ENCODE results near the gene APOL6. TPM values are rescaled to one million over a fixed set of nuclear protein-coding genes. Genes with fewer than 3 reads are reported as not detected.

APOL6 gene
- total and polyA plus RNA-seq, 2 of the 4 experiments (the other 2 are of a cell fraction), result 1.2 to 7.2 TPM

DNA sequence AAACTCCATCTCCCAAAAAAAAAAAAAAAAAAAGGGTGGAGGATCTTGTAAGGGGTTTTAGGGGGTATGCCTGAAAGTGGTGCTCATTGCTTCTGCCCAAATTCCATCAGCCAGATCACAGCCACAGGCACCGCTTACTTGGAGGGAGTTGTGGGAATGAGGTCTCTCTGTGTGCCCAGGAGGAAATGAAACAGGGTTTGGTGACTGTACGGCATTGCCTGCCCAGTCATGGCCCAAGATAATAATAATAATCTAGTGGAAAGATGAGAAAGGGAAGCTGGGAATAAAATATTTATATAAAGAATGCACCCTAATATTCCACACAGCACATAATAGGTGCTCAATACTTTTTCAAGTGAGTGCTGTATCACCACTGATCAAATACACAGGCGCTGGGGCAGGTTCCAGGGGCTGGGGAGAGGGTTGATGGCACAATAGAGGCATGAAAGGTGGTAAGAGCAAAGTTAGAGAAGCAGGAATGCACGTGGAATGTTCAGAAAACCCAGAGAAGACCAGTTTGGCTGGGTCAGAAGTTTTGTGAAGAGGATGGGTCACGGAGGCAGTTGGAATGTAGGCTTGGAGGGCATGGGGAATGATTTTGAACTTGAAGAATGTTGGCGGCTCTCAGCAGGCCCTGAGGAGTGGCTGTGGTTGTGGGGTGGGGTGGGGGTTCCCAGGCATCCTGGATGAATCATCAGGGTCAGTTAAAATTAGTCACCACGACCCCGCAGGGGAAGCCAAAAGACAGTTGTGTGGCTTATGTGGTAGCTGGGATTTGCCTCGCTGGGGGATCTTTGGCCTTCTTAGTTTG is 18.6 kb upstream of the APOL6 start (continued):
- TF ChIP-seq, protein P1, sequence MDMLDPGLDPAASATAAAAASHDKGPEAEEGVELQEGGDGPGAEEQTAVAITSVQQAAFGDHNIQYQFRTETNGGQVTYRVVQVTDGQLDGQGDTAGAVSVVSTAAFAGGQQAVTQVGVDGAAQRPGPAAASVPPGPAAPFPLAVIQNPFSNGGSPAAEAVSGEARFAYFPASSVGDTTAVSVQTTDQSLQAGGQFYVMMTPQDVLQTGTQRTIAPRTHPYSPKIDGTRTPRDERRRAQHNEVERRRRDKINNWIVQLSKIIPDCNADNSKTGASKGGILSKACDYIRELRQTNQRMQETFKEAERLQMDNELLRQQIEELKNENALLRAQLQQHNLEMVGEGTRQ (IDR thresholded peaks at IDR 0.05; ENCODE audit: low read depth, low read length), result no peak

DNA sequence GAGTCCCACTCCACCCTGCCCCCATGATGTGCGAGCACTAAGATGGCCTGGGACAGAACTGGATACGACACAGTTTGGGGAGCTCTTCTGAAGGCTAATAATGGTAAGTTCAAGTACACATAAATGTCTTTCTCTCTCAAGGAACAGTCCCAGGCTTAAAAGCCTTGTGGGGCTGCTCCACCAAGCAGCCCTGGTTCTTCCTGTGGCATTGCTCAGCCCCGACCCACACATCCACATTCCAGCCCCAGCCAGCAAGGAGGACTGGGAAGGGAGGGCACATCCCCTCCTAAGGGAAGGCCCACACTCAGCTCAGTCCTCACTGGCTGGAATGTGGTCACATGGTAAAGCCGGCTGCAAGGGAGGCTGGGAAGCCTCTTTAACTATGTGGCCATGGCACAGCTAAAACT is 17.9 kb upstream of the APOL6 start:
- dilution Hi-C loops (cut with HindIII; ENCODE audit: low sequenced_read_pairs, unreplicated experiment) (no loop called here), intact Hi-C loops (cut with micrococcal nuclease) (no loop called here), in situ Hi-C loops (cut with MboI; ENCODE audit: low sequenced_read_pairs) (loop anchor here (10.0 kb wide), 1 partner anchor 204 kb away; no protein-coding TSS in a partner anchor)
- TF ChIP-seq RCOR1 (IDR thresholded peaks at IDR 0.05; ENCODE audit: insufficient replicate concordance, low read length) (no peak), RAD21 (IDR thresholded peaks at IDR 0.05; ENCODE audit: low read length) (0 out of 2 replicates have a peak, but pooled peaks have one; percentile 11), MAZ (IDR thresholded peaks at IDR 0.05; ENCODE audit: borderline replicate concordance, low read depth, low read length) (peak; percentile 70; the same call in 1 of the 2 replicates)
- TF ChIP-seq, protein P1 (IDR thresholded peaks at IDR 0.05; ENCODE audit: low read depth, low read length), result peak; percentile 59
- H3K27ac ChIP-seq (ENCODE audit: insufficient read depth, low read length), result 0 out of 2 replicates have a peak overlapping the region, but pooled peaks have one; percentile 0
- peak overlapping the region; percentile 32; the same call in 1 of the 2 replicates for H3K56ac ChIP-seq (ENCODE audit: extremely low read depth, insufficient read depth, low read length)
- ATAC-seq (ENCODE audit: low read depth) (peak; percentile 5; the same call in 1 of the 2 replicates), DNase-seq (peak; percentile 63)
- peak overlapping the region; percentile 89 for H2AK5ac ChIP-seq (ENCODE audit: low read depth, low read length)
- H3K9me3 ChIP-seq (ENCODE audit: control insufficient read depth, insufficient read depth, low read length), result no peaks in the 10 kb centered on the region
- no peaks in the 10 kb centered on the region for H3K27me3 ChIP-seq (ENCODE audit: control insufficient read depth, insufficient read depth, low read length)
- ChIA-PET POLR2A (ENCODE audit: unreplicated experiment) (interaction anchor here (1.0 kb wide), 1 partner anchor 284 kb away, joined by 4 read pairs; no protein-coding TSS in a partner anchor), CTCF (interaction anchor here (0.6 to 0.8 kb wide), 2 partner anchors 208 to 270 kb away, joined by 3 to 5 read pairs; no protein-coding TSS in a partner anchor)
- peak overlapping the region; percentile 22; the same call in 1 of the 2 replicates for H3K18ac ChIP-seq (ENCODE audit: low read depth, low read length)
- no CpG with 5 or more reads among the region's 4 CpGs for WGBS, 2 experiments (ENCODE audit: extremely low coverage in 2 of 2, insufficient read length in 1 of 2)
- no peak overlapping the region for H3K9ac ChIP-seq (ENCODE audit: low read depth, low read length)
- peaks cover 3 to 14% of the 10 kb centered on the region in 2 experiments; a peak in 3 of 4 replicates for H3K79me1 ChIP-seq (ENCODE audit: low read depth in 1 of 2, low read length in 2 of 2)
- H3K4me1 ChIP-seq (ENCODE audit: control insufficient read depth, insufficient read depth, low read length), result peaks cover 9% of the 10 kb centered on the region
- BruUV-seq (replicated peaks), result no TSS peak
- peak overlapping the region; percentile 84 for H2AFZ ChIP-seq (replicated peaks; ENCODE audit: low read length, poor library complexity)
- H3K23ac ChIP-seq (ENCODE audit: low read depth, low read length), result peak overlapping the region; percentile 3; the same call in 1 of the 2 replicates
- H3K14ac ChIP-seq (replicated peaks; ENCODE audit: low read depth, low read length), result peak overlapping the region; percentile 82
- peaks cover 20% of the 10 kb centered on the region for H3K9me1 ChIP-seq (ENCODE audit: insufficient read depth, low read length)
- peak overlapping the region; percentile 25; the same call in 1 of the 2 replicates for H4K5ac ChIP-seq (ENCODE audit: low read depth, low read length)
- H3K4ac ChIP-seq (ENCODE audit: low read depth, low read length), result peak overlapping the region; percentile 87
- H2BK20ac ChIP-seq (ENCODE audit: low read depth, low read length), result peak overlapping the region; percentile 83
- peak overlapping the region; percentile 75 for H2BK5ac ChIP-seq (ENCODE audit: low read depth, low read length, poor library complexity, severe bottlenecking)
- H4K91ac ChIP-seq (ENCODE audit: insufficient read depth, low read depth, low read length), result peak overlapping the region; percentile 74
- H3K36me3 ChIP-seq (ENCODE audit: control insufficient read depth, insufficient read depth, low read length), result no peaks in the 10 kb centered on the region
- no peaks in the 10 kb centered on the region for H4K20me1 ChIP-seq (ENCODE audit: insufficient read depth, low read length)
- no peak overlapping the region for H3K4me2 ChIP-seq (ENCODE audit: low read depth, low read length)
- peak overlapping the region; percentile 81 for H2AK9ac ChIP-seq (replicated peaks; ENCODE audit: low read depth, low read length, poor library complexity)
- no peak overlapping the region for H3K4me3 ChIP-seq (ENCODE audit: insufficient read depth, low read depth, low read length)
- H2BK120ac ChIP-seq (ENCODE audit: low read depth, low read length), result peak overlapping the region; percentile 94
- peak overlapping the region; percentile 6 to 83; a peak in 3 of 4 replicates for H4K8ac ChIP-seq (ENCODE audit: low read depth in 2 of 2, low read length in 2 of 2)
- peak overlapping the region; percentile 77; the same call in 1 of the 3 replicates for H2BK15ac ChIP-seq (ENCODE audit: low read depth, low read length)
